Measurements from ENCODE around the gene WDTC1. TPM values are rescaled to one million over a fixed set of nuclear protein-coding genes. Genes with fewer than 3 reads are reported as not detected.
A peak's percentile ranks its signal among the peaks of the same experiment; 100 is the strongest.
"Not testable (repeated sequence)": the region's sequence is repeated elsewhere in the genome, so short reads cannot be mapped to it uniquely, and the experiment has no call there.

WDTC1 gene, protein sequence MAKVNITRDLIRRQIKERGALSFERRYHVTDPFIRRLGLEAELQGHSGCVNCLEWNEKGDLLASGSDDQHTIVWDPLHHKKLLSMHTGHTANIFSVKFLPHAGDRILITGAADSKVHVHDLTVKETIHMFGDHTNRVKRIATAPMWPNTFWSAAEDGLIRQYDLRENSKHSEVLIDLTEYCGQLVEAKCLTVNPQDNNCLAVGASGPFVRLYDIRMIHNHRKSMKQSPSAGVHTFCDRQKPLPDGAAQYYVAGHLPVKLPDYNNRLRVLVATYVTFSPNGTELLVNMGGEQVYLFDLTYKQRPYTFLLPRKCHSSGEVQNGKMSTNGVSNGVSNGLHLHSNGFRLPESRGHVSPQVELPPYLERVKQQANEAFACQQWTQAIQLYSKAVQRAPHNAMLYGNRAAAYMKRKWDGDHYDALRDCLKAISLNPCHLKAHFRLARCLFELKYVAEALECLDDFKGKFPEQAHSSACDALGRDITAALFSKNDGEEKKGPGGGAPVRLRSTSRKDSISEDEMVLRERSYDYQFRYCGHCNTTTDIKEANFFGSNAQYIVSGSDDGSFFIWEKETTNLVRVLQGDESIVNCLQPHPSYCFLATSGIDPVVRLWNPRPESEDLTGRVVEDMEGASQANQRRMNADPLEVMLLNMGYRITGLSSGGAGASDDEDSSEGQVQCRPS
- total RNA-seq (10 to 100 TPM; 34.0 to 38.5 TPM), polyA plus RNA-seq (10 to 100 TPM; 12.8 to 19.3 TPM)
- long read RNA-seq, donor 1, partial matches to known transcripts: 0 of 10 reads
- long read RNA-seq, donor 1, other reads (novel, unspliced or antisense): 10 of 10 reads
- long read RNA-seq, donor 2, partial matches to known transcripts: 7 of 14 reads
- long read RNA-seq, donor 2, other reads (novel, unspliced or antisense): 7 of 14 reads

DNA sequence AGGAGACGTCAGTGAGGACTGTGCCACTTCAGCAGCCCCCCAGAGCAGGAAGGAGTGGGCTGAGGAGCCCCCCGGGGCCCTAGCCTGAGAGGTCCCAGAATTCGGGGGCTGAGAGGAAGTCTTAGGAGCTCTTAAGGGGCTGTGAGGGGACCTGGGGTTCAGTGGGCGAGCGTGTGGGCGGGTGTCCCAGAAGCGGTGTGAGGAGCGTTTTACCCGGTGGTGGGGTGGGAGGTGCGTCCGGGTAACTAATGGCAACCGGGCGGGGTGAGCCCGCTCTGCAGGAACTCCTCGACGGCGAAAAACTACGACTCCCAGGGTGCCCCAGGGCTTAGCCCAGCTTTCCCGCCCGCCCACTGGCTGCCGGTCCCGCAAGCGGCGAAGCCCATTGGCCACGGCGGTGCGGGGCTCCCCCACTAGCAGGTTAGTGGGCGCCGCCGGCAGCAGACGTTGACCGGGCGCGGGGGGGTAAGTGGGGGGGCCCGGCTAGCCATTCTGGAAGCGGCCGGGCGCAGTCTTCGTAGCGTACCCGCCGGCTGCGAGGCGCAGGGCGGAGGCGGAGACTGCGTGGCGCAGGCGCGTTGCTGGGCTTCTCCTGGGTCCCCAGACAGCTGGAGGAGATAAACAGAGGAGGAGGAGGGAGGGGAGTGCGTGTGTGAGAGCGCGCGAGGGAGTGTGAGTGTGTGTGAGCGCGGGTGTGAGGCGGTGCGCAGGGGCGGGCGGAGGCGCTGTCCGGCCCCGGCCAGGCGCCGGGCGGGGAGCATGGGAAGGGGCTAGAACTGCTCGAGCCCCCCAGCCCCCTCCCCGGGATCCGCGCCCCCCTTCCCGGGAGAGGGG is at the start of gene WDTC1:
Gene WDTC1, plus strand, starts transcription at position 584 of the 834 bp plus-strand sequence. CDS start 26,423 bp downstream, outside the sequence.
- intact Hi-C loops (cut with DNase I): no loop called here
- H3K36me3 ChIP-seq (ENCODE audit: control insufficient read depth in 1 of 2, insufficient read depth in 2 of 2, low read length in 1 of 2): no peaks in the 10 kb centered on the region
- H3K27me3 ChIP-seq (ENCODE audit: control insufficient read depth in 1 of 2, insufficient read depth in 2 of 2, low read length in 1 of 2): no peaks in the 10 kb centered on the region
- peak within 1 kb of the TSS; percentile 80 to 99 for H3K4me3 ChIP-seq (ENCODE audit: low read length in 2 of 2)
- peak within 1 kb of the TSS in 1 of 2 donors; percentile 52 for H3K27ac ChIP-seq (ENCODE audit: low read depth in 1 of 2, low read length in 2 of 2)
- H3K4me1 ChIP-seq (ENCODE audit: control insufficient read depth in 1 of 2, insufficient read depth in 2 of 2, low read length in 2 of 2): peaks cover 0 to 5% of the 10 kb centered on the region in 2 donors
- 0 to 1% methylated on average over 54 to 71 of the region's 71 CpGs for WGBS, 2 donors
- DNase-seq (peak; percentile 99), ATAC-seq (ENCODE audit: low FRiP score) (peak; percentile 99)
- no peaks in the 10 kb centered on the region for H3K9me3 ChIP-seq (ENCODE audit: control insufficient read depth, low read length)

DNA sequence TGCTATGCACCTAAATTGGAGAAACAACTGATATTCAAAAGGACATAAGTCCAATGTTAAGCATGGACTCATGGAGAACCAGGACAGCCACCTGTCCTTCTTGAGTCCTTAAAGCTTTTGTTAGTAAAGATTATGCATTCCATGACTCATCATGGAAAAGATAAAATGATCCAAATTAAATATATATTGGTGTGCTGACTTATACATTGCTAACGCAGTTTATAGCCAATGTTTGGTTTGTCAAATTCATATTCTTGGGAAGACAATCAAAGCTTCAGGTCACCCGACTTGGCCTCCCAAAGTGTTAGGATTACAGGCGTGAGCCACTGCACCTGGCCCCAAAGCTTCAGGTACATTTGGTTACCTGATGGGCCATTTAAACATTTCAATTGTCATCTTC is 49.8 kb upstream of the WDTC1 start:
- H3K4me1 ChIP-seq (ENCODE audit: control insufficient read depth in 1 of 2, insufficient read depth in 2 of 2, low read length in 2 of 2); H3K27ac ChIP-seq (ENCODE audit: low read depth in 1 of 2, low read length in 2 of 2); ATAC-seq (ENCODE audit: low FRiP score); intact Hi-C loops (cut with DNase I); DNase-seq; H3K36me3 ChIP-seq (ENCODE audit: control insufficient read depth in 1 of 2, insufficient read depth in 2 of 2, low read length in 1 of 2); H3K27me3 ChIP-seq (ENCODE audit: control insufficient read depth in 1 of 2, insufficient read depth in 2 of 2, low read length in 1 of 2); H3K4me3 ChIP-seq (ENCODE audit: low read length in 2 of 2); H3K9me3 ChIP-seq (ENCODE audit: control insufficient read depth, low read length): not testable (repeated sequence)
- WGBS, 2 donors: 78% methylated on average over 3 of the region's 3 CpGs

DNA sequence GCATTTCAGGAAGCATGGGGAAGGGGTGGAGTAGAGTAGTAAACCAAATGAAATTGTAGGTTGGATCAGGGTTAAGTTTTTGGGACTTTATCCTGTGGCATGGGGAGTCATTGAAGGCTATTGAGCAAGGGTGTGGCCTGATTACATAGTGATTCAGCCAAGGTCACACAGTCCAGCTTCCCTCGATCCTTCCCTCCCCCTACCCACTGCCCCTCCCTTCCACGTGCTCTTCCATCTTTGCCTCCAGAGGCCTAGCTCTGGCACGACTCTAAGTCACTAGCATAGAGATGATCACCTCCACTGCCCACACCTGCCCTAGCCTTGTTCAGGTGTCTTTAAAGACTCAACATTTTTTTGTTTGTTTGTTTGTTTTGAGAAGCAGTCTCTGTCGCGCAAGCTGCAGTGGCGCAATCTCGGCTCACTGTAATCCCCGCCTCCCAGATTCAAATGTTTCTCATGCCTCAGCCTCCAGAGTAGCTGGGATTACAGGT is 42.3 kb upstream of the WDTC1 start:
- DNase-seq: no peak
- Histone ChIP-seq H3K27ac (ENCODE audit: low read depth in 1 of 2, low read length in 2 of 2) (no peak overlapping the region), H3K9me3 (ENCODE audit: control insufficient read depth, low read length) (no peaks in the 10 kb centered on the region), H3K36me3 (ENCODE audit: control insufficient read depth in 1 of 2, insufficient read depth in 2 of 2, low read length in 1 of 2) (no peaks in the 10 kb centered on the region), H3K4me1 (ENCODE audit: control insufficient read depth in 1 of 2, insufficient read depth in 2 of 2, low read length in 2 of 2) (no peaks in the 10 kb centered on the region), H3K27me3 (ENCODE audit: control insufficient read depth in 1 of 2, insufficient read depth in 2 of 2, low read length in 1 of 2) (no peaks in the 10 kb centered on the region), H3K4me3 (ENCODE audit: low read length in 2 of 2) (no peak overlapping the region)
- 80% methylated on average over 8 of the region's 8 CpGs for WGBS, 2 donors
- intact Hi-C loops (cut with DNase I): no loop called here
- no peak for ATAC-seq (ENCODE audit: low FRiP score)

DNA sequence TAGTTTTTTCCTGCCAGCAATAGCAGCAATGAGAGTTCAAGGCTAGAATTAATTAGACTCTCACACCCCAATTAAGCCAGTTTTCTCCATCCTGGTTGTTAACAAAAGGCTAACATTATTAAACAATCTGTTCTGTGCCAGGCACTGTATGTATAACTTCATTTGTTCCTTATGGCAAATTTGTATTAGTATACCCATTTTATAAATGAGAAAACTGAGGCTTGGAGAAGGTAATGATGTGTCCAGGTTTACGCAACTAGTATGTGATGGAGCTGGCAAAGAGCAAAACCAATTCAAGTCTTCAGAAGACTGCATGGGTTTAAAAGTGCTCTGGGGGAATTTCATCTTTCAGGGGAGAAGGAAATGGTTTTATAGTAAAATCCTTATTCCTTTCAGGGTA is 41.2 kb upstream of the WDTC1 start:
- no peaks in the 10 kb centered on the region for H3K4me1 ChIP-seq (ENCODE audit: control insufficient read depth in 1 of 2, insufficient read depth in 2 of 2, low read length in 2 of 2)
- H3K27ac ChIP-seq (ENCODE audit: low read depth in 1 of 2, low read length in 2 of 2): no peak overlapping the region
- 97 to 99% methylated on average over 1 of the region's 1 CpG for WGBS, 2 donors
- H3K9me3 ChIP-seq (ENCODE audit: control insufficient read depth, low read length): no peaks in the 10 kb centered on the region
- no peak overlapping the region for H3K4me3 ChIP-seq (ENCODE audit: low read length in 2 of 2)
- H3K36me3 ChIP-seq (ENCODE audit: control insufficient read depth in 1 of 2, insufficient read depth in 2 of 2, low read length in 1 of 2): no peaks in the 10 kb centered on the region
- intact Hi-C loops (cut with DNase I): no loop called here
- ATAC-seq (ENCODE audit: low FRiP score) (no peak), DNase-seq (no peak)
- H3K27me3 ChIP-seq (ENCODE audit: control insufficient read depth in 1 of 2, insufficient read depth in 2 of 2, low read length in 1 of 2): no peaks in the 10 kb centered on the region

DNA sequence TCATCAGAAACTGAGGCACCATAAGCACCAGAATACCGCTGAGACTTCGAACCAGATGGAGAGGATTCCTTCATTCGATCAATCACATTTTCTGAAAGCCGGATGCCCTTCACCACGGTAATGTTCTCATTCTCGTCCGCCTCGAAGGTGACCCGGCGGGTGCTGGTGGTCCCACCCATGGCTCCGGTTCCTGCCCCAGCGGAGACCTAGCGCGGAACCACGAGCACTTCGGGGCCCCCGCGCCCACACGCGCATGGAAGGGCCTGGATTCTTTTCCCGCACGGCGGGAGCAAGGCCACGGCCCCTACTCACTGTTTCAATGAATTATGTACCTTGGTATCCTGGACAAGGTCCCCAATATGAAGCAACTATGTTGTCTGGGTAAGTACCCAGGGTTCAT is 33.1 kb upstream of the WDTC1 start:
- intact Hi-C loops (cut with DNase I): no loop called here
- WGBS, 2 donors: 95% methylated on average over 24 of the region's 24 CpGs
- no peak for ATAC-seq (ENCODE audit: low FRiP score)
- Histone ChIP-seq H3K27ac (ENCODE audit: low read depth in 1 of 2, low read length in 2 of 2) (no peak overlapping the region), H3K27me3 (ENCODE audit: control insufficient read depth in 1 of 2, insufficient read depth in 2 of 2, low read length in 1 of 2) (no peaks in the 10 kb centered on the region), H3K9me3 (ENCODE audit: control insufficient read depth, low read length) (no peaks in the 10 kb centered on the region), H3K4me3 (ENCODE audit: low read length in 2 of 2) (no peak overlapping the region), H3K36me3 (ENCODE audit: control insufficient read depth in 1 of 2, insufficient read depth in 2 of 2, low read length in 1 of 2) (no peaks in the 10 kb centered on the region), H3K4me1 (ENCODE audit: control insufficient read depth in 1 of 2, insufficient read depth in 2 of 2, low read length in 2 of 2) (no peaks in the 10 kb centered on the region)
- no peak for DNase-seq

DNA sequence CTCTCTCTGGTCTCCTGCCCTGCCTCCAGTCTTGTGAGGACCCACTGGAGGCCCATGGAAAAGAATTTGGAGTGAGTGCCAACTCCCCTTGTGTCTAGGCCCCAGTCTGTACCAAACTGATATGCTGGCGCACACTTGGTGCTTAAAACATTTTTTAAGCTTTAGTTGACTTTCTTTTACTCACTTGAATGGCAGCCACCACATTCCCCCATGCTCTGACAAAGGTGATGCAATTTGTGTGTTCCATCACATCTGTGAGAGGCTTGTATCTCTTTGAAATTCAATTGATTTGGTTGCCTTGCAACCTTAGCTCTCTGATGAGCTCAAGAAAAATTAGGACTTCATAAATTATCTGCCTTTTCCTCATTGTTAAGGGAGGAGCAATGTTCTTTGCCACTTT is 30.5 kb upstream of the WDTC1 start:
- no peak for DNase-seq
- no peak overlapping the region for H3K4me3 ChIP-seq (ENCODE audit: low read length in 2 of 2)
- H3K27ac ChIP-seq (ENCODE audit: low read depth in 1 of 2, low read length in 2 of 2): no peak overlapping the region
- no peaks in the 10 kb centered on the region for H3K4me1 ChIP-seq (ENCODE audit: control insufficient read depth in 1 of 2, insufficient read depth in 2 of 2, low read length in 2 of 2)
- H3K9me3 ChIP-seq (ENCODE audit: control insufficient read depth, low read length): no peaks in the 10 kb centered on the region
- 63 to 81% methylated on average over 1 of the region's 1 CpG for WGBS, 2 donors
- no peaks in the 10 kb centered on the region for H3K27me3 ChIP-seq (ENCODE audit: control insufficient read depth in 1 of 2, insufficient read depth in 2 of 2, low read length in 1 of 2)
- intact Hi-C loops (cut with DNase I): no loop called here
- no peak for ATAC-seq (ENCODE audit: low FRiP score)
- H3K36me3 ChIP-seq (ENCODE audit: control insufficient read depth in 1 of 2, insufficient read depth in 2 of 2, low read length in 1 of 2): no peaks in the 10 kb centered on the region

DNA sequence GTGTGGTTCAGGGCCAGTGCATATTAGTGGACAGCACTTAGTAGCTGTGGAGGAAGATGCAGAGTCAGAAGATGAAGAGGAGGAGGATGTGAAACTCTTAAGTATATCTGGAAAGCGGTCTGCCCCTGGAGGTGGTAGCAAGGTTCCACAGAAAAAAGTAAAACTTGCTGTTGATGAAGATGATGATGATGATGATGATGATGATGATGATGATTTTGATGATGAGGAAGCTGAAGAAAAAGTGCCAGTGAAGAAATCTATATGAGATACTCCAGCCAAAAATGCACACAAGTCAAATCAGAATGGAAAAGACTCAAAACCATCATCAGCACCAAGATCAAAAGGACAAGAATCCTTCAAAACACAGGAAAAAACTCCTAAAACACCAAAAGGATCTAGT is 27.2 kb upstream of the WDTC1 start:
- WGBS, 2 donors: 100% methylated on average over 1 of the region's 1 CpG
- H3K4me1 ChIP-seq (ENCODE audit: control insufficient read depth in 1 of 2, insufficient read depth in 2 of 2, low read length in 2 of 2); intact Hi-C loops (cut with DNase I); H3K36me3 ChIP-seq (ENCODE audit: control insufficient read depth in 1 of 2, insufficient read depth in 2 of 2, low read length in 1 of 2); H3K27me3 ChIP-seq (ENCODE audit: control insufficient read depth in 1 of 2, insufficient read depth in 2 of 2, low read length in 1 of 2); DNase-seq; H3K9me3 ChIP-seq (ENCODE audit: control insufficient read depth, low read length); H3K4me3 ChIP-seq (ENCODE audit: low read length in 2 of 2); ATAC-seq (ENCODE audit: low FRiP score); H3K27ac ChIP-seq (ENCODE audit: low read depth in 1 of 2, low read length in 2 of 2): not testable (repeated sequence)

DNA sequence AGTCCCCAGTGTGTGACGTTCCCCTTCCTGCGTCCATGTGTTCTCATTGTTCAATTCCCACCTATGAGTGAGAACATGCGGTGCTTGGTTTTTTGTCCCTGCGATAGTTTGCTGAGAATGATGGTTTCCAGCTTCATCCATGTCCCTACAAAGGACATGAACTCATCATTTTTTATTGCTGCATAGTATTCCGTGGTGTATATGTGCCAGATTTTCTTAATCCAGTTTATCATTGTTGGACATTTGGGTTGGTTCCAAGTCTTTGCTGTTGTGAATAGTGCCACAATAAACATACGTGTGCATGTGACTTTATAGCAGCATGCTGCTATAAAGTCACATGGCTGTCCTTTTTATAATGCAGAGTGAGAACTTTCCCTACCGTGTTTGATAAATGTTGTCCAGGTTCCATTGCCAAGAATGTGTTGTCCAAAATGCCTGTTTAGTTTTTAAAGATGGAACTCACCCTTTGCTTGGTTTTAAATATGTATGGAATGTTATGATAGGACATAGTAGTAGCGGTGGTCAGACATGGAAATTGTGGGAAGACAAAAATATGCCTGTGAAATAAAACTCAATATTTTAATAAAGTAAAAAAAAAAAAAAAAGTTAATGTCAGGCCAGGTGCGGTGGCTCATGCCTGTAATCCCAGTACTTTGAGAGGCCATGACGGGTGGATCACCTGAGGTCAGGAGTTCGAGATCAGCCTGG is 26.1 kb upstream of the WDTC1 start:
- H3K4me1 ChIP-seq (ENCODE audit: control insufficient read depth in 1 of 2, insufficient read depth in 2 of 2, low read length in 2 of 2); intact Hi-C loops (cut with DNase I); H3K27me3 ChIP-seq (ENCODE audit: control insufficient read depth in 1 of 2, insufficient read depth in 2 of 2, low read length in 1 of 2); ATAC-seq (ENCODE audit: low FRiP score); H3K4me3 ChIP-seq (ENCODE audit: low read length in 2 of 2); H3K9me3 ChIP-seq (ENCODE audit: control insufficient read depth, low read length); H3K27ac ChIP-seq (ENCODE audit: low read depth in 1 of 2, low read length in 2 of 2); DNase-seq; H3K36me3 ChIP-seq (ENCODE audit: control insufficient read depth in 1 of 2, insufficient read depth in 2 of 2, low read length in 1 of 2): not testable (repeated sequence)
- 56 to 59% methylated on average over 11 of the region's 11 CpGs for WGBS, 2 donors

Measured in aorta (tissue), 5 donors.